AG09319 (cell line): ENCODE results near the gene XRCC3.
"Not testable (repeated sequence)": the region's sequence is repeated elsewhere in the genome, so short reads cannot be mapped to it uniquely, and the experiment has no call there.

Experiments used
- DNase-seq: peaks from one replicate; pipeline ENCODE4 v3.0.0-alpha.2; 2010; ENCODE audit warnings: low read depth; ENCODE audit errors: extremely low read depth
- TF ChIP-seq, protein P1 (sequence below): IDR thresholded peaks from 2 replicates; pipeline ENCODE4 v1.5.1; 2011; ENCODE audit warnings: low read depth, mild to moderate bottlenecking, inconsistent platforms, low read length, moderate library complexity

Gene XRCC3

DNA sequence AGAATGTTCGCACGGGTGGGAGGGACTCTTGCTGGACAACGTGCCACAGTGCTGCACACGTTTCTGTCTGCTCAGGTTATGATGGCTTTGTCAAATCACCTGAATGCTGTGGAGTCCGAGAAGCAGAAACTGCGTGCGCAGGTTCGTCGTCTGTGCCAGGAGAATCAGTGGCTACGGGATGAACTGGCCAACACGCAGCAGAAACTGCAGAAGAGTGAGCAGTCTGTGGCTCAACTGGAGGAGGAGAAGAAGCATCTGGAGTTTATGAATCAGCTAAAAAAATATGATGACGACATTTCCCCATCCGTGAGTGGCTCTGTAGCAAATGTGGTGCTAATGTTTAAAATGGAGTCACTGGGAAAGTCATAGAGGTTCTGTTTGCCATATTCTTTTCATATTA lies 57.8 kb downstream of the XRCC3 start:
- DNase-seq: peak; percentile 11
- TF ChIP-seq, protein P1, sequence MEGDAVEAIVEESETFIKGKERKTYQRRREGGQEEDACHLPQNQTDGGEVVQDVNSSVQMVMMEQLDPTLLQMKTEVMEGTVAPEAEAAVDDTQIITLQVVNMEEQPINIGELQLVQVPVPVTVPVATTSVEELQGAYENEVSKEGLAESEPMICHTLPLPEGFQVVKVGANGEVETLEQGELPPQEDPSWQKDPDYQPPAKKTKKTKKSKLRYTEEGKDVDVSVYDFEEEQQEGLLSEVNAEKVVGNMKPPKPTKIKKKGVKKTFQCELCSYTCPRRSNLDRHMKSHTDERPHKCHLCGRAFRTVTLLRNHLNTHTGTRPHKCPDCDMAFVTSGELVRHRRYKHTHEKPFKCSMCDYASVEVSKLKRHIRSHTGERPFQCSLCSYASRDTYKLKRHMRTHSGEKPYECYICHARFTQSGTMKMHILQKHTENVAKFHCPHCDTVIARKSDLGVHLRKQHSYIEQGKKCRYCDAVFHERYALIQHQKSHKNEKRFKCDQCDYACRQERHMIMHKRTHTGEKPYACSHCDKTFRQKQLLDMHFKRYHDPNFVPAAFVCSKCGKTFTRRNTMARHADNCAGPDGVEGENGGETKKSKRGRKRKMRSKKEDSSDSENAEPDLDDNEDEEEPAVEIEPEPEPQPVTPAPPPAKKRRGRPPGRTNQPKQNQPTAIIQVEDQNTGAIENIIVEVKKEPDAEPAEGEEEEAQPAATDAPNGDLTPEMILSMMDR: no peak

DNA sequence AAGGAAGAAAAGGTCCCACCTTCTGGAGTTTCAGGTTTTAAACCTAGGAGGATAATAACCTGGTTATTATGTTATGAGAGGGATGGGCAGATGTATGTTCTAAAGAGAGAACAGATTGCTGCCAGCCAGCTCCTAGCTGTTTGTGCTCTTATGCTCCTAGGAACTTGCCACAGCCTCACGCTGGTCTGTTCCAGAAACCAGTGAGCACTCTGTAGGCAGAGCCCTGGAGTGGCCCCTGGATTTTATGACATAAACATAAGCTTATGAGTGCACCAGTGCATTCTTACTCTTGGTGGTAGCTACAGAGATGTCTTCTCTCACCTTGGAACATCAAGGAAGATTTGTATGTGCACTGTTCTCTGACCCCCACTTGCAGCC lies 58.5 kb downstream of the XRCC3 start:
- TF ChIP-seq, protein P1: no peak
- DNase-seq: no peak

DNA sequence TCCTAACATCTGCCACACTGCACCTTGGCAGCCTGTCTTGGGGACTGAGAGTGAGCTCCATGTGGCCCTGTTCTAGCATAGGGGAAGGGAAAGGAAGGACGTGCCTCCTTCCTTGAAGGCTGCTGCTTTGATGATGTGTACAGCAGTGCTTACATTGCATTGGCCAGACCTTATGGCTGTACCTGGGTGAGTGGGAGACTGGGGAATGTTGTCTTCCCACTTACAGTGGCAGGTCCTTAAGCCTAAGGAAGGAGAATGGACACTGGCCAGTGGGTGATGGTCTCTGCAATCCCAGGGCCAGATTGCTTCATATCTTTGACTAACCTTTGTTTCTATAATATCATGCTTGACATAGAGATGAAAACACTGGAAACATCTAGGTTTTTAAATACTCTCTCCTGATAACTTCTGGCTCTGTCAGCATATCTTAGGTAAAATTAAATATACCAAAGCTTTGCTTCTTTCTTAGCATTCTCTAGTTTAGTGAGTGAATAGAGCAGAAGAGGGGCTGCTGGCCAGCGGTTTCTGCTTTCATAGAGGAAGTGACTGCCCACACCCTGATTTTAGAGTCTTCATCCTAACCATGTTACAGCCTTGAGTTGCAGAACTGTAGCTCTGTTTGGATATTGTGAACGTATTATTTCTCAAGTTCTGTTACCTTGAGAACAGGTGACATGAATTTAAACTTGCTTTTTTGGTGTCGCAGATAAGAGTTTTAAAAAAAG lies 59.1 kb downstream of the XRCC3 start:
- TF ChIP-seq, protein P1: no peak
- no peak for DNase-seq

DNA sequence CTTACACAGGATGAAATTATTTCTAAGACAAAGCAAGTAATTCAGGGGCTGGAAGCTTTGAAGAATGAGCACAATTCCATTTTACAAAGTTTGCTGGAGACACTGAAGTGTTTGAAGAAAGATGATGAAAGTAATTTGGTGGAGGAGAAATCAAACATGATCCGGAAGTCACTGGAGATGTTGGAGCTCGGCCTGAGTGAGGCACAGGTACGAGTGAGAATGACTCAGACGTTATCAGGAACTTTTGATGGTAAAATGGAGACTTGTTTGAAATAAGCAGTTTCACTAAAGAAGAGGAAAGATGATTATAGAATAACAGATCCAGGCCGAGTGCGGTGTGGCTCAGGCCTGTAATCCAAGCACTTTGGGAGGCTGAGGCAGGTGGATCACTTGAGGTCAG lies 60.6 kb downstream of the XRCC3 start:
- DNase-seq: no peak

DNA sequence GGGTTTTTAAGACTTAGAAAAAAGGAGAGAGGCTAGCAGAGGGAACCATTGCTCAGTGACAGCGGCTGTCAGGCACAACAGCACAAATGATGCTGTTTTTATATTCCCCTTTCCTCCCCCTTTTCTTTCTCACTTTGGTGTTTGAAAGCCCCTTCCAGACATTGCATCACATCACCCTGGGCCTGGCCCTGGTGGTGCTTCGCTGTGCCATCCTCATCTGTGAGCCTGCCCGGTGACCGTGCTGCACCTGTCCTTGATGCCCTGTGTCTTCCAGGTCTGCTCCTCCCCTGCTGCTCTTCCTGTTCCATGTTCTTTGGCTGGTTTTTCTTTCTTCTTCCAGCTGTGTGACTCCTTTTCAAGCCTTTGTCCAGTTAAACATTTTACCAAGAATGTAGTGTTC lies 61.4 kb downstream of the XRCC3 start:
- TF ChIP-seq, protein P1: no peak
- no peak for DNase-seq

More for the DNA sequence above, 60.6 kb downstream of the XRCC3 start:
- TF ChIP-seq, protein P1: no peak

DNA sequence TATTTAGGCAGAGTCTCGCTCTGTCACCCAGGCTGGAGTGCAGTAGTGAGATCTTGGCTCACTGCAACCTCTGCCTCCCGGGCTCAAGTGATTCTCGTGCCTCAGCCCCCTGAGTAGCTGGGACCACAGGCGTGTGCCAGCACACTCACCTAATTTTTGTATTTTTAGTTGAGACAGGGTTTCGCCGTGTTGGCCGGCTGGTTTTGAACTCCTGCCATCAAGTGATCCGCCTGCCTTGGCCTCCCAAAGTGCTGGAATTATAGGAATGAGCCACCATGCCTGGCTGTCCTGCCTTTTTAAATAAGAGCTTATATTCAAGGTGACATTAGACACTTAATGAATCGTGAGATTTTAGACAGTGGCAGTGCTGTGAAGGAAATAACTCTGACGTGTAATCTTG lies 61.9 kb downstream of the XRCC3 start:
- DNase-seq: not testable (repeated sequence)

DNA sequence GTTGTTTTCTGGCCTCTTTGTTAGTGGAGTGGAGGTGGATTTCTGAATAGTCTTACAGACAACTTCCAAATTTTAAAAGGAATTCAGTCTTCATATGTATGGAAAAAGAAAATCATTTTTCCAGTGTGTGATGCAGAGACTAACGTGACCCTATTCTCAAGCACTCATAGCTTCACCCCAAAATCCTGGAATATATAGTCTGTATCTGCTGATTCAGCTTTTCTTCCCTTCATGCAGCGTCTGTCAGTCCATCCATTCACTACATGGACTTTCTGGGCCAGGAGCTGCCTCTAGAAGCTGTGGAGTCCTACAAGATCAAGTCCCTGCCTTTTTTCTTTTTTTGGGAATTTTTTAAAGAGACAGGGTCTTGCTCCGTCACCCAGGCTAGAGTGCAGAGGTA lies 62.4 kb downstream of the XRCC3 start:
- DNase-seq: no peak
- TF ChIP-seq, protein P1: no peak

DNA sequence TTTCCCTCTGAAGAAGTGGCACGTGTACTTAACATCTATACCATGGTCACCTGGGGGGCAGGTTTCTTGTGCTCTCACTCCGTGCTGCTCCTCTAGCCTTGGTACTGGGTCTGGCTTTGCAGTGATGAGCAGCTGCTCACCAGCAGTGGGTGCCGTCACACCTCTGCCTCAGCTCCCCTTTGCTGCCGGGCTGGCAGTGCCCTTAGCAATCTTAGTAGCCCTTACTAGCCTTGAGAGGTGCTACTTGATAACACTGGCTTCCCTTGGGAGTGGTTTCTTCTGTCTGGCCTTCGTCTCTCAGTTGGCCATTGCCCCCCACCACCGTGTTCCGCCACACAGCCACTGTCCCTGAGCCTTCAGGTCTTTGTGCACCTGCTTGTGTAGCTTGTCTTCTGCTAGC lies 63.7 kb downstream of the XRCC3 start:
- TF ChIP-seq, protein P1: no peak

More for the DNA sequence above, 63.7 kb downstream of the XRCC3 start:
- no peak for DNase-seq
